Heart right ventricle (tissue), 16 donors: ENCODE results near the gene KCTD3. TPM values are rescaled to one million over a fixed set of nuclear protein-coding genes. Genes with fewer than 3 reads are reported as not detected.

Source experiments
- ATAC-seq, 8 donors: fragments of 200-7000 bp; cut with Tn5 transposase; one replicate each; pipeline ENCODE4 v1.9.1; 2020; ENCODE audit warnings: mild to moderate bottlenecking in 8 of 8, moderate library complexity in 8 of 8, moderate number of reproducible peaks in 1 of 8
- DNase-seq, 2 donors: peaks; one replicate each; pipeline ENCODE4 v3.0.0-alpha.2; 2020
- H3K27ac ChIP-seq, 10 donors: fragments of 200-600 bp; sonication (generic) in 2 of 10; one replicate each; pipeline versions ENCODE4 v1.5.0 to v1.8.0; 2020 to 2022; ENCODE audit warnings: mild to moderate bottlenecking in 3 of 10
- H3K27me3 ChIP-seq, 7 donors: fragments of 200-600 bp; one replicate each; pipeline ENCODE4 v1.8.0; 2021 to 2022; ENCODE audit warnings: mild to moderate bottlenecking in 2 of 7
- H3K36me3 ChIP-seq, 9 donors: fragments of 200-600 bp; sonication (generic) in 1 of 9; one replicate each; pipeline versions ENCODE4 v1.5.0 to v1.8.0; 2020 to 2022; ENCODE audit warnings: mild to moderate bottlenecking in 2 of 9
- H3K4me1 ChIP-seq, 9 donors: fragments of 200-600 bp; sonication (generic) in 1 of 9; one replicate each; pipeline versions ENCODE4 v1.5.0 to v1.8.0; 2020 to 2022; ENCODE audit warnings: mild to moderate bottlenecking in 4 of 9
- H3K4me3 ChIP-seq, 10 donors: fragments of 200-600 bp; sonication (generic) in 2 of 10; one replicate each; pipeline versions ENCODE4 v1.5.0 to v1.8.0; 2020 to 2022; ENCODE audit warnings: mild to moderate bottlenecking in 7 of 10, moderate library complexity in 2 of 10
- H3K9me3 ChIP-seq, 11 donors: fragments of 200-600 bp in 10 of 11; sonication (generic) in 2 of 11; one replicate each; pipeline versions ENCODE4 v1.5.0 to v1.8.0; 2013 to 2022; ENCODE audit warnings: mild to moderate bottlenecking in 2 of 11, control low read depth in 1 of 11, moderate library complexity in 1 of 11
- CTCF ChIP-seq, 9 donors: fragments of 200-600 bp; sonication (generic) in 2 of 9; IDR thresholded peaks; one replicate each; pipeline versions ENCODE4 v1.5.0 to v1.8.0; 2021 to 2022; ENCODE audit warnings: antibody characterized with exemption in 9 of 9, mild to moderate bottlenecking in 5 of 9, moderate library complexity in 1 of 9
- WGBS, 2 donors: extraction: QIAGEN DNeasy Blood & Tissue Kit; methylation state at CpG; one replicate each; pipeline ENCODE4 v1.1.7; 2013; ENCODE audit warnings: inconsistent platforms in 1 of 2; 5-methylcytosine and 5-hydroxymethylcytosine counted together
- intact Hi-C, 10 donors: fragments of 100-400 bp; cut with DNase I; formaldehyde crosslinking; loops; one replicate each; pipeline versions ENCODE4 v1.11.1 to v1.14.2; 2022
- polyA plus RNA-seq, 2 donors: library from polyadenylated mRNA; stranded (reverse); fragments of 200-250 nt; gene quantifications; one replicate each; pipeline ENCODE4 v1.2.3, GENCODE V29; 2013
- total RNA-seq, 10 donors: library from RNA; stranded (reverse); fragmentation: NEBNext Ultra II Directional in 3 of 10; extraction: Animal tissue kit (Norgen Biotek cat#: 25700) in 3 of 10; gene quantifications; one replicate each; pipeline versions ENCODE4 v1.2.1 to v1.2.4, GENCODE V29; 2021 to 2023
- donor health status: Arrhythmogenic right ventricular cardiomyopathy.
- donor health status: ischemic (EF 13 %, LVEDD 7.1; RV severe dilation, severe dysfunction).
- donor health status: healthy with polysubstance abuse.
- donor health status: DM: no; HTN: yes; CAD: no.
- donor health status: DM: no; HTN: no; CAD: no.
- donor health status: ischemic (EF 25% LVEDD 6.9; RV normal size, moderate dysfunction).
- donor health status: ischemic (EF 25% LVEDD 5.7; RV mildly dilated, moderate dysfunction).
- donor health status: healthy.
- donor health status: DM: yes; HTN: yes; CAD: no.
- donor health status: Ischemic cardiomyopathy.
- donor health status: ischemic (EF 35%, LVEDD 5.7; RV mildly dilated, moderate dysfunction).
- donor health status: nonischemic (EF 11% LVEDD 7.7; RV severe dilation, severe dysfunction).
- donor health status: DM: yes; HTN: yes; CAD: no.
- donor health status: PGD.
- donor health status: ischemic (EF 29% LVEDD 5.4; RV normal size, mild dysfunction).
- donor health status: nonischemic (EF 23%, LVEDD 6.1; RV moderate dilation, normal function).

The KCTD3 gene
- total and polyA plus RNA-seq, 12 donors, result 10.4 to 34.7 (median 16.6) TPM

DNA sequence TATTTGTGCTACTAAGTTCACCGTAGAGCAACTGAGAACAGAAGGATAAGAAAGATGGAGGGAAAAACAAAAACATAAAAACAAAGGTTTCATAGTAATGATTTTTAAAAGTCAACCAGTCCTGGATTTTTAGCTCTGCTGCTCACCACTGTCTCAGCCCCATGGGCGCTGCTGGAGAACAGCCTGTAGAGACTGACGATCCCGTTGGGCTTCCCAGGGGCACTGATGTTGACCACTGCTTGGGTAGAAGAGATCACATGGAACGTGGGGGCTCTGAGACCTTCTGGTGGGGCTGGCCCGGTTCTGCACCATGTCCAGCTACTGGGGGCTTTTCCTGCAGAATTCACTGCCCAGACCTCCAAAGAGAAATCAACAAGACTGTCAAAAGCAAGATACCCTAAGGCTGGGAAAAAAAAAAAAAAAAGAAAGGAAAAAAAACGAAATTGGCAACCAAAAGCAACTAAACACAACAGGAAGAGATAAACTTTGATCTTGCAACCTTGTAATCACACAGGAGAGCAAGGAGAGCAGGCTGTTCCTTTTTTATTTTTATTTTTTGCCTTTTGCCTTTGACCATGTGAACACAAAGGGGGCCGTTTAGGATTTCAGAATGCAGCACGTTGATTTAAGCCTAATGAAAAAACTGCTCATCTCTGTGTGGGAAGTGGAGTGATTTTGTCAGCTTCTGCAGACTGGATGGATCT, 83.5 kb downstream of the KCTD3 start:
- no peak for TF ChIP-seq CTCF (IDR thresholded peaks at IDR 0.05)
- WGBS, 2 donors, result 54 to 56% methylated on average over 9 of the region's 9 CpGs
- DNase-seq, result no peak

GRCh38 chr1:215651867-215652266, 84.8 kb downstream of the KCTD3 start:
- H3K9me3 ChIP-seq, result no peaks in the 10 kb centered on the region
- no peak overlapping the region for H3K4me3 ChIP-seq
- H3K27me3 ChIP-seq, result peaks cover 0 to 19% (median 0%) of the 10 kb centered on the region in 7 donors
- H3K4me1 ChIP-seq, result no peaks in the 10 kb centered on the region
- H3K36me3 ChIP-seq, result no peaks in the 10 kb centered on the region
- 45 to 48% methylated on average over 3 of the region's 3 CpGs for whole genome bisulfite sequencing, 2 donors
- ATAC-seq (no peak), DNase-seq (no peak)
- intact Hi-C loops, result no loop called here
- TF ChIP-seq CTCF (IDR thresholded peaks at IDR 0.05), result no peak
- H3K27ac ChIP-seq, result no peak overlapping the region

More for the DNA sequence above, 83.5 kb downstream of the KCTD3 start:
- Histone ChIP-seq H3K36me3 (no peaks in the 10 kb centered on the region), H3K27ac (no peak overlapping the region), H3K4me1 (no peaks in the 10 kb centered on the region), H3K4me3 (no peak overlapping the region), H3K27me3 (peaks cover 0 to 19% (median 0%) of the 10 kb centered on the region in 7 donors), H3K9me3 (no peaks in the 10 kb centered on the region)
- no peak for ATAC-seq
- intact Hi-C loops, result no loop called here

GRCh38 chr1:215652371-215652770, 85.3 kb downstream of the KCTD3 start:
- Histone ChIP-seq H3K27me3 (peaks cover 0 to 19% (median 0%) of the 10 kb centered on the region in 7 donors), H3K4me3 (no peak overlapping the region), H3K4me1 (no peaks in the 10 kb centered on the region), H3K9me3 (no peaks in the 10 kb centered on the region), H3K27ac (no peak overlapping the region), H3K36me3 (no peaks in the 10 kb centered on the region)
- 66 to 77% methylated on average over 1 of the region's 1 CpG for WGBS, 2 donors
- DNase-seq (no peak), ATAC-seq (no peak)
- no peak for TF ChIP-seq CTCF (IDR thresholded peaks at IDR 0.05)
- intact Hi-C loops, result no loop called here

DNA sequence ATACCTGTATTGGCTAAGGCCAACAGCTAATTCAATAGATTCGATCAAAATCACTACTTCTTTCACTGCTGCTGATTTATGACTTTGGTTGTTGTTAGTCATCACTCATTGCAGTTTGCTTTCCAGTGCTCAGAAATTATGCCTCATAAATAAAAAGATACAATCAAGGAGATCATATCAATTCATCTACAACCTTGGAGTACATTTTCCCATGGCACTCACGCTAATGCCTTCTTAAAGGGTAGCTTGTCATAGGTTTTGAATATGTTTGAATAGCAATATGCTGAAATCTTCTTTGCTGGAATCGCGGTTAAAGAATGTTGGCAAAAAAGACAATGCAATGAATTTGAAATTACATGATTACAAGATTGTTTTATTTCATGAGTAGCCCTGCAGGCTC, 89.9 kb downstream of the KCTD3 start:
- no peaks in the 10 kb centered on the region for H3K27me3 ChIP-seq
- intact Hi-C loops, result no loop called here
- no peak overlapping the region for H3K27ac ChIP-seq
- no peaks in the 10 kb centered on the region for H3K36me3 ChIP-seq
- H3K4me1 ChIP-seq, result no peaks in the 10 kb centered on the region
- no peak for TF ChIP-seq CTCF (IDR thresholded peaks at IDR 0.05)
- no peak for DNase-seq
- H3K9me3 ChIP-seq, result no peaks in the 10 kb centered on the region
- no peak for ATAC-seq
- 89 to 90% methylated on average over 4 of the region's 4 CpGs for WGBS, 2 donors
- H3K4me3 ChIP-seq, result no peak overlapping the region
